Tibial nerve (tissue), 3 donors: Measurements from ENCODE around the gene TAF10.

Experiments
- POLR2A ChIP-seq, 2 donors: fragments of 450-650 bp; IDR thresholded peaks; one replicate each; pipeline ENCODE4 v1.6.1; 2017; ENCODE audit warnings: antibody characterized with exemption in 2 of 2, mild to moderate bottlenecking in 2 of 2, moderate library complexity in 2 of 2
- TF ChIP-seq, protein P1 (sequence below), 5 experiments: fragments of 200-600 bp in 3 of 5; fragments of 450-650 bp in 2 of 5; sonication (generic) in 3 of 5; IDR thresholded peaks; one replicate each; pipeline ENCODE4 v1.5.1; 2016 to 2019; ENCODE audit warnings: antibody characterized with exemption in 5 of 5, mild to moderate bottlenecking in 3 of 5, moderate library complexity in 2 of 5

GRCh38 chr11:6599881-6600390, 12.1 kb downstream of the TAF10 start:
- TF ChIP-seq POLR2A (IDR thresholded peaks at IDR 0.05) = no peak
- TF ChIP-seq, protein P1, sequence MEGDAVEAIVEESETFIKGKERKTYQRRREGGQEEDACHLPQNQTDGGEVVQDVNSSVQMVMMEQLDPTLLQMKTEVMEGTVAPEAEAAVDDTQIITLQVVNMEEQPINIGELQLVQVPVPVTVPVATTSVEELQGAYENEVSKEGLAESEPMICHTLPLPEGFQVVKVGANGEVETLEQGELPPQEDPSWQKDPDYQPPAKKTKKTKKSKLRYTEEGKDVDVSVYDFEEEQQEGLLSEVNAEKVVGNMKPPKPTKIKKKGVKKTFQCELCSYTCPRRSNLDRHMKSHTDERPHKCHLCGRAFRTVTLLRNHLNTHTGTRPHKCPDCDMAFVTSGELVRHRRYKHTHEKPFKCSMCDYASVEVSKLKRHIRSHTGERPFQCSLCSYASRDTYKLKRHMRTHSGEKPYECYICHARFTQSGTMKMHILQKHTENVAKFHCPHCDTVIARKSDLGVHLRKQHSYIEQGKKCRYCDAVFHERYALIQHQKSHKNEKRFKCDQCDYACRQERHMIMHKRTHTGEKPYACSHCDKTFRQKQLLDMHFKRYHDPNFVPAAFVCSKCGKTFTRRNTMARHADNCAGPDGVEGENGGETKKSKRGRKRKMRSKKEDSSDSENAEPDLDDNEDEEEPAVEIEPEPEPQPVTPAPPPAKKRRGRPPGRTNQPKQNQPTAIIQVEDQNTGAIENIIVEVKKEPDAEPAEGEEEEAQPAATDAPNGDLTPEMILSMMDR (IDR thresholded peaks at IDR 0.05) = no peak
